Measurements from ENCODE around the gene CDK2. TPM values are rescaled to one million over a fixed set of nuclear protein-coding genes. Genes with fewer than 3 reads are reported as not detected.

CDK2 gene
- total and polyA plus RNA-seq, 9 of the 15 experiments (the other 6 are each of a cell fraction or from before 2014, with no cell fraction given), result 17.4 to 213 (median 109) TPM

GRCh38 chr12:55996201-55996714 is 29.6 kb downstream of the CDK2 start (continued):
- TF ChIP-seq ARID3B (CRISPR knock-in tag; IDR thresholded peaks at IDR 0.05; ENCODE audit: borderline replicate concordance), result no peak
- no peak for TF ChIP-seq ARID4B (CRISPR knock-in tag; IDR thresholded peaks at IDR 0.05)
- no peak for TF ChIP-seq C11orf30 (IDR thresholded peaks at IDR 0.05; ENCODE audit: low read depth)
- TF ChIP-seq ATF6 (CRISPR knock-in tag; IDR thresholded peaks at IDR 0.05), result no peak
- no peak for TF ChIP-seq NCOA6 (IDR thresholded peaks at IDR 0.05)
- no peak for TF ChIP-seq NRF1 (conservative IDR thresholded peaks at IDR 0.05 in 1 of 2, IDR thresholded peaks at IDR 0.05 in 1 of 2)
- TF ChIP-seq ZNF696 (CRISPR knock-in tag; conservative IDR thresholded peaks at IDR 0.05), result no peak
- TF ChIP-seq GTF3C2 (IDR thresholded peaks at IDR 0.05; ENCODE audit: borderline replicate concordance, extremely low read depth, insufficient read length), result no peak
- no peak for TF ChIP-seq MBD2 (IDR thresholded peaks at IDR 0.05; ENCODE audit: borderline replicate concordance, low read depth)
- peak; percentile 58; the same call in 1 of the 2 replicates for TF ChIP-seq MIER1 (IDR thresholded peaks at IDR 0.05; ENCODE audit: low read depth)
- peak in 1 of 2 experiments; percentile 42; a peak in 1 of 4 replicates for TF ChIP-seq HDAC1 (IDR thresholded peaks at IDR 0.05)
- TF ChIP-seq DIDO1 (tag; IDR thresholded peaks at IDR 0.05; ENCODE audit: low read depth), result no peak
- TF ChIP-seq XRCC5 (IDR thresholded peaks at IDR 0.05; ENCODE audit: low read depth, low read length), result 0 out of 2 replicates have a peak, but pooled peaks have one; percentile 37
- no peak for TF ChIP-seq SMAD3 (CRISPR knock-in tag; conservative IDR thresholded peaks at IDR 0.05)
- TF ChIP-seq E2F4 (CRISPR knock-in tag; IDR thresholded peaks at IDR 0.05; ENCODE audit: low read depth), result no peak
- no peak for TF ChIP-seq SRF (CRISPR knock-in tag; IDR thresholded peaks at IDR 0.05)
